K562 (cell line): ENCODE measurements around the gene NEU1. TPM values are rescaled to one million over a fixed set of nuclear protein-coding genes. Genes with fewer than 3 reads are reported as not detected.

Source experiments
- DDX20 ChIP-seq: fragments of 450-650 bp; IDR thresholded peaks from 2 replicates; pipeline ENCODE4 v1.6.1; 2016; ENCODE audit warnings: missing genetic modification characterization, low read depth, mild to moderate bottlenecking, missing compliant biosample characterization, moderate library complexity
- ETV5 ChIP-seq: sonication (generic); formaldehyde crosslinking; IDR thresholded peaks from 2 replicates; pipeline ENCODE4 v1.4.0; 2020; ENCODE audit warnings: low read depth, mild to moderate bottlenecking, missing genetic modification reagents
- IFI16 ChIP-seq: fragments of 250-450 bp; sonication (Bioruptor Pico); IDR thresholded peaks from 2 replicates; pipeline ENCODE4 v2.1.2; 2022; ENCODE audit warnings: mild to moderate bottlenecking, inconsistent platforms
- MAFG ChIP-seq: fragments of 450-650 bp; conservative IDR thresholded peaks from 2 replicates; pipeline ENCODE4 v1.6.1; 2016; ENCODE audit warnings: missing genetic modification characterization, missing compliant biosample characterization
- MCM5 ChIP-seq: fragments of 450-650 bp; IDR thresholded peaks from 2 replicates; pipeline ENCODE4 v1.6.1; 2016; ENCODE audit warnings: low read depth
- NBN ChIP-seq: fragments of 450-650 bp; IDR thresholded peaks from 2 replicates; pipeline ENCODE4 v1.6.1; 2016; ENCODE audit warnings: low read depth, mild to moderate bottlenecking
- NFATC3 ChIP-seq: fragments of 450-650 bp; IDR thresholded peaks from 2 replicates; pipeline ENCODE4 v1.6.1; 2017; ENCODE audit warnings: mild to moderate bottlenecking
- NR3C1 ChIP-seq: sonication (generic); formaldehyde crosslinking; IDR thresholded peaks from 2 replicates; pipeline ENCODE4 v1.8.1; 2022; ENCODE audit warnings: missing genetic modification reagents
- PCBP2 ChIP-seq: fragments of 200-400 bp; formaldehyde crosslinking; IDR thresholded peaks from 2 replicates; pipeline ENCODE4 v1.6.1; 2018; ENCODE audit warnings: low read length, low read depth, mild to moderate bottlenecking, moderate library complexity; ENCODE audit not compliant: poor library complexity, severe bottlenecking
- SMARCA4 ChIP-seq: fragments of 450-650 bp; IDR thresholded peaks from 2 replicates; pipeline ENCODE4 v1.6.1; 2016
- SMARCB1 ChIP-seq: IDR thresholded peaks from 2 replicates; pipeline ENCODE4 v1.6.1; 2011; ENCODE audit warnings: improper control_type of control experiment, low read depth; ENCODE audit not compliant: insufficient read length
- SRSF3 ChIP-seq: fragments of 200-400 bp; formaldehyde crosslinking; IDR thresholded peaks from 2 replicates; pipeline ENCODE4 v1.6.1; 2016; ENCODE audit warnings: mild to moderate bottlenecking, low read length, moderate library complexity; ENCODE audit not compliant: insufficient read depth
- TAL1 ChIP-seq: fragments of 450-650 bp; IDR thresholded peaks from 2 replicates; pipeline ENCODE4 v1.6.1; 2016; ENCODE audit warnings: mild to moderate bottlenecking
- TEAD2 ChIP-seq: fragments of 450-650 bp; IDR thresholded peaks from 2 replicates; pipeline ENCODE4 v1.6.1; 2016; ENCODE audit warnings: missing genetic modification characterization, control low read depth, missing compliant biosample characterization
- TFAM ChIP-seq: fragments of 250-450 bp; sonication (Bioruptor Pico); conservative IDR thresholded peaks from 2 replicates; pipeline ENCODE4 v1.5.0; 2021; ENCODE audit warnings: mild to moderate bottlenecking, moderate library complexity
- ZBED1 ChIP-seq: IDR thresholded peaks from 2 replicates; pipeline ENCODE4 v1.6.1; 2014
- ZC3H11A ChIP-seq: IDR thresholded peaks from 2 replicates; pipeline ENCODE4 v1.6.1; 2012; ENCODE audit warnings: low read depth, low read length, improper control_type of control experiment
- ZFX ChIP-seq: sonication (generic); formaldehyde crosslinking; IDR thresholded peaks from 2 replicates; pipeline ENCODE4 v1.8.0; 2022; ENCODE audit warnings: mild to moderate bottlenecking, missing genetic modification reagents, moderate library complexity
- ZHX1 ChIP-seq: fragments of 150-350 bp; conservative IDR thresholded peaks from 2 replicates; pipeline ENCODE4 v1.6.1; 2014; ENCODE audit warnings: low read length
- ZNF696 ChIP-seq: fragments of 250-450 bp; sonication (Bioruptor Pico); conservative IDR thresholded peaks from 2 replicates; pipeline ENCODE4 v1.4.0; 2020; ENCODE audit warnings: mild to moderate bottlenecking, moderate library complexity
- polyA plus RNA-seq, 8 experiments: library from polyadenylated mRNA; depleted of rRNA in 4 of 8; stranded (reverse) in 5 of 8; unstranded in 3 of 8; fragments of >200 nt; fragmentation: Nextera tagmentation in 2 of 8; fragmentation: Illumina TruSeq in 1 of 8; extraction: Ambion mirVana in 2 of 8; extraction: Trizol in 1 of 8; gene quantifications; 2 replicates each; pipeline versions ENCODE4 v1.2.1 to v1.2.3, GENCODE V29; 2011 to 2014; ENCODE audit warnings: inconsistent platforms in 1 of 8, missing spikeins in 1 of 8
- total RNA-seq, 7 experiments: library from RNA; depleted of rRNA in 6 of 7; stranded (reverse); fragments of >200 nt in 6 of 7; fragmentation: Illumina TruSeq in 2 of 7; extraction: Trizol in 2 of 7; gene quantifications; 2 replicates each; pipeline versions ENCODE4 v1.2.1 to v1.2.3, GENCODE V29; 2011 to 2021; ENCODE audit warnings: low replicate concordance in 1 of 7
- TF ChIP-seq, protein P1 (sequence below): fragments of 450-650 bp; IDR thresholded peaks from 2 replicates; pipeline ENCODE4 v1.6.1; 2016
- TF ChIP-seq, protein P2 (sequence below): sonication (generic); formaldehyde crosslinking; IDR thresholded peaks from 2 replicates; pipeline ENCODE4 v1.8.0; 2023; ENCODE audit warnings: missing genetic modification reagents, mild to moderate bottlenecking, borderline replicate concordance

The NEU1 gene
- total and polyA plus RNA-seq, 9 of the 15 experiments (the other 6 are each of a cell fraction or from before 2014, with no cell fraction given), result 14.8 to 67.8 (median 51.0) TPM

DNA sequence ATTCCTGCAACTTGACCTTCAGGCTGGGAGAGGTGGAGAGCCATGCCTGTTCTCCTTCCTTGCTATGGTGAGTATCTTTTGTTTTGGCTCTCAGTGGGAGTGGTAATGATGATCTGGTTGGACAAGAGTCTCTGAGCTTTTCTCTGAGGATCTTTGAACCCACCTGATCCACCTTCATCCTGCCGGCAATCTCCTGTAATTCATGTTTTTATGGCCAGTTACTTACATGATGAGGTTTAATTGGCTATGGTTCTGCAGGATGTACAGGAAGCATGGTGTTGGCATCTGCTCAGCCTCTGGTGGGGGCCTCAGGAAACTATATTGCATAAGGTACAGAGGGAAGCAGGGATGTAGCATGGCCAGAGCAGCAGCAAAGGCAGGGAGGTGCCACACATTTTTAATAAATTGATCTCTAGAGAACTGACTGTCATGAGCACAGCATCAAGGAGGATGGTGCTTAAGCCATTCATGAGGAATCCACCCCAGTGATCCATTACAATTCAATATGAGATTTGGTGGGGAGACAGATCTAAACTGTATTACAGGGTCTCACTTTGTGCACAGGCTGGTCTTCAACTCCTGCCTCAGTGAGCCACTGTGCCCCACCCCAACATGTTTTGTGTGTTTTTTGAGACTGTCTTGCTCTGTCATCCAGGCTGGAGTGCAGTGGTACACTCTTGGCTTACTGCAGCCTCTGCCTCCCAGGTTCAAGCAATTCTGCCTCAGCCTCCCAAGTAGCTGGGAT is 25.1 kb downstream of the NEU1 start (continued):
- TF ChIP-seq, protein P1, sequence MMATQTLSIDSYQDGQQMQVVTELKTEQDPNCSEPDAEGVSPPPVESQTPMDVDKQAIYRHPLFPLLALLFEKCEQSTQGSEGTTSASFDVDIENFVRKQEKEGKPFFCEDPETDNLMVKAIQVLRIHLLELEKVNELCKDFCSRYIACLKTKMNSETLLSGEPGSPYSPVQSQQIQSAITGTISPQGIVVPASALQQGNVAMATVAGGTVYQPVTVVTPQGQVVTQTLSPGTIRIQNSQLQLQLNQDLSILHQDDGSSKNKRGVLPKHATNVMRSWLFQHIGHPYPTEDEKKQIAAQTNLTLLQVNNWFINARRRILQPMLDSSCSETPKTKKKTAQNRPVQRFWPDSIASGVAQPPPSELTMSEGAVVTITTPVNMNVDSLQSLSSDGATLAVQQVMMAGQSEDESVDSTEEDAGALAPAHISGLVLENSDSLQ, result no peak
- TF ChIP-seq ZNF696 (no peak), ZC3H11A (no peak), TEAD2 (tag) (no peak), SMARCA4 (no peak), ETV5 (peak; percentile 11; the same call in 1 of the 2 replicates), NBN (no peak), TAL1 (no peak), SRSF3 (no peak), ZHX1 (no peak), ZBED1 (no peak), PCBP2 (no peak), SMARCB1 (no peak), IFI16 (CRISPR knock-in tag) (no peak), NFATC3 (no peak), MCM5 (no peak), NR3C1 (CRISPR knock-in tag) (no peak), ZFX (no peak), MAFG (tag) (no peak), DDX20 (tag) (no peak), TFAM (CRISPR knock-in tag) (no peak)
- TF ChIP-seq, protein P2, sequence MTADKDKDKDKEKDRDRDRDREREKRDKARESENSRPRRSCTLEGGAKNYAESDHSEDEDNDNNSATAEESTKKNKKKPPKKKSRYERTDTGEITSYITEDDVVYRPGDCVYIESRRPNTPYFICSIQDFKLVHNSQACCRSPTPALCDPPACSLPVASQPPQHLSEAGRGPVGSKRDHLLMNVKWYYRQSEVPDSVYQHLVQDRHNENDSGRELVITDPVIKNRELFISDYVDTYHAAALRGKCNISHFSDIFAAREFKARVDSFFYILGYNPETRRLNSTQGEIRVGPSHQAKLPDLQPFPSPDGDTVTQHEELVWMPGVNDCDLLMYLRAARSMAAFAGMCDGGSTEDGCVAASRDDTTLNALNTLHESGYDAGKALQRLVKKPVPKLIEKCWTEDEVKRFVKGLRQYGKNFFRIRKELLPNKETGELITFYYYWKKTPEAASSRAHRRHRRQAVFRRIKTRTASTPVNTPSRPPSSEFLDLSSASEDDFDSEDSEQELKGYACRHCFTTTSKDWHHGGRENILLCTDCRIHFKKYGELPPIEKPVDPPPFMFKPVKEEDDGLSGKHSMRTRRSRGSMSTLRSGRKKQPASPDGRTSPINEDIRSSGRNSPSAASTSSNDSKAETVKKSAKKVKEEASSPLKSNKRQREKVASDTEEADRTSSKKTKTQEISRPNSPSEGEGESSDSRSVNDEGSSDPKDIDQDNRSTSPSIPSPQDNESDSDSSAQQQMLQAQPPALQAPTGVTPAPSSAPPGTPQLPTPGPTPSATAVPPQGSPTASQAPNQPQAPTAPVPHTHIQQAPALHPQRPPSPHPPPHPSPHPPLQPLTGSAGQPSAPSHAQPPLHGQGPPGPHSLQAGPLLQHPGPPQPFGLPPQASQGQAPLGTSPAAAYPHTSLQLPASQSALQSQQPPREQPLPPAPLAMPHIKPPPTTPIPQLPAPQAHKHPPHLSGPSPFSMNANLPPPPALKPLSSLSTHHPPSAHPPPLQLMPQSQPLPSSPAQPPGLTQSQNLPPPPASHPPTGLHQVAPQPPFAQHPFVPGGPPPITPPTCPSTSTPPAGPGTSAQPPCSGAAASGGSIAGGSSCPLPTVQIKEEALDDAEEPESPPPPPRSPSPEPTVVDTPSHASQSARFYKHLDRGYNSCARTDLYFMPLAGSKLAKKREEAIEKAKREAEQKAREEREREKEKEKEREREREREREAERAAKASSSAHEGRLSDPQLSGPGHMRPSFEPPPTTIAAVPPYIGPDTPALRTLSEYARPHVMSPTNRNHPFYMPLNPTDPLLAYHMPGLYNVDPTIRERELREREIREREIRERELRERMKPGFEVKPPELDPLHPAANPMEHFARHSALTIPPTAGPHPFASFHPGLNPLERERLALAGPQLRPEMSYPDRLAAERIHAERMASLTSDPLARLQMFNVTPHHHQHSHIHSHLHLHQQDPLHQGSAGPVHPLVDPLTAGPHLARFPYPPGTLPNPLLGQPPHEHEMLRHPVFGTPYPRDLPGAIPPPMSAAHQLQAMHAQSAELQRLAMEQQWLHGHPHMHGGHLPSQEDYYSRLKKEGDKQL (CRISPR knock-in tag), result no peak
